Liver (tissue), 9 donors: ENCODE results near the gene LANCL1. TPM values are rescaled to one million over a fixed set of nuclear protein-coding genes. Genes with fewer than 3 reads are reported as not detected.

ENCODE experiments used
- DNase-seq: peaks from one replicate; pipeline ENCODE4 v3.0.0-alpha.2; 2017; ENCODE audit warnings: low spot score
- H3K27ac ChIP-seq, 2 donors: one replicate each; pipeline ENCODE4 v1.7.0; 2013; ENCODE audit warnings: inconsistent platforms in 2 of 2, low read length in 2 of 2, control low read depth in 1 of 2, low read depth in 1 of 2, mild to moderate bottlenecking in 1 of 2
- H3K27me3 ChIP-seq, 4 donors: one replicate each; pipeline versions ENCODE4 v1.6.1 to v1.7.0; 2013; ENCODE audit warnings: low read length in 3 of 4, inconsistent platforms in 1 of 4, mild to moderate bottlenecking in 1 of 4, moderate library complexity in 1 of 4; ENCODE audit not compliant: control insufficient read depth in 4 of 4, insufficient read depth in 4 of 4
- H3K36me3 ChIP-seq, 4 donors: one replicate each; pipeline versions ENCODE4 v1.6.1 to v1.7.0; 2013; ENCODE audit warnings: low read length in 3 of 4, mild to moderate bottlenecking in 3 of 4, low read depth in 1 of 4, moderate library complexity in 1 of 4; ENCODE audit not compliant: control insufficient read depth in 4 of 4, insufficient read depth in 3 of 4
- H3K4me1 ChIP-seq, 4 donors: one replicate each; pipeline versions ENCODE4 v1.6.1 to v1.7.0; 2013; ENCODE audit warnings: low read length in 3 of 4, mild to moderate bottlenecking in 3 of 4, moderate library complexity in 1 of 4; ENCODE audit not compliant: control insufficient read depth in 4 of 4, insufficient read depth in 4 of 4
- H3K4me3 ChIP-seq, 3 donors: one replicate each; pipeline versions ENCODE4 v1.6.1 to v1.7.0; 2013; ENCODE audit warnings: low read length in 3 of 3, control low read depth in 1 of 3, low read depth in 1 of 3, mild to moderate bottlenecking in 1 of 3
- H3K9ac ChIP-seq, 2 donors: one replicate each; pipeline ENCODE4 v1.7.0; 2013; ENCODE audit warnings: low read length in 2 of 2, mild to moderate bottlenecking in 2 of 2, moderate library complexity in 2 of 2, control low read depth in 1 of 2, low read depth in 1 of 2
- H3K9me3 ChIP-seq, 4 donors: one replicate each; pipeline versions ENCODE4 v1.6.1 to v1.7.0; 2013; ENCODE audit warnings: low read length in 3 of 4; ENCODE audit not compliant: control insufficient read depth in 4 of 4
- EGR1 ChIP-seq, 2 donors: IDR thresholded peaks; 2 replicates each; pipeline ENCODE4 v1.6.1; 2016 to 2018; ENCODE audit warnings: antibody characterized with exemption in 2 of 2, low read depth in 2 of 2
- FOXA2 ChIP-seq: IDR thresholded peaks from 2 replicates; pipeline ENCODE4 v1.6.1; 2016; ENCODE audit warnings: antibody characterized with exemption
- GABPA ChIP-seq, 2 donors: IDR thresholded peaks in 1 of 2; conservative IDR thresholded peaks in 1 of 2; 2 replicates each; pipeline ENCODE4 v1.6.1; 2016; ENCODE audit warnings: antibody characterized with exemption in 2 of 2, mild to moderate bottlenecking in 1 of 2, moderate library complexity in 1 of 2
- HNF4A ChIP-seq, 2 donors: conservative IDR thresholded peaks; 2 replicates each; pipeline ENCODE4 v1.6.1; 2016; ENCODE audit warnings: antibody characterized with exemption in 2 of 2, mild to moderate bottlenecking in 2 of 2
- HNF4G ChIP-seq: IDR thresholded peaks from 2 replicates; pipeline ENCODE4 v1.6.1; 2016; ENCODE audit warnings: antibody characterized with exemption
- JUND ChIP-seq, 2 donors: IDR thresholded peaks; 2 replicates each; pipeline ENCODE4 v1.6.1; 2016; ENCODE audit warnings: antibody characterized with exemption in 2 of 2
- NR2F2 ChIP-seq: IDR thresholded peaks from 2 replicates; pipeline ENCODE4 v1.6.1; 2016; ENCODE audit warnings: antibody characterized with exemption
- RAD21 ChIP-seq, 2 donors: IDR thresholded peaks; 2 replicates each; pipeline ENCODE4 v1.6.1; 2016; ENCODE audit warnings: antibody characterized with exemption in 2 of 2, mild to moderate bottlenecking in 2 of 2
- RXRA ChIP-seq, 2 donors: IDR thresholded peaks; 2 replicates each; pipeline ENCODE4 v1.6.1; 2017 to 2018; ENCODE audit warnings: antibody characterized with exemption in 2 of 2, mild to moderate bottlenecking in 1 of 2
- SP1 ChIP-seq: IDR thresholded peaks from 2 replicates; pipeline ENCODE4 v1.6.1; 2018; ENCODE audit warnings: antibody characterized with exemption, mild to moderate bottlenecking
- YY1 ChIP-seq: IDR thresholded peaks from 2 replicates; pipeline ENCODE4 v1.6.1; 2016; ENCODE audit warnings: antibody characterized with exemption, mild to moderate bottlenecking
- WGBS: extraction: QIAGEN DNeasy Blood & Tissue Kit; methylation state at CpG from one replicate; pipeline ENCODE4 v1.1.7; 2013; 5-methylcytosine and 5-hydroxymethylcytosine counted together
- polyA plus RNA-seq, 2 donors: library from polyadenylated mRNA; stranded (reverse) in 1 of 2; unstranded in 1 of 2; fragments of 200-250 nt in 1 of 2; fragments of >200 nt in 1 of 2; fragmentation: Nextera tagmentation in 1 of 2; extraction: Ambion mirVana in 1 of 2; gene quantifications; one replicate each; pipeline versions ENCODE4 v1.2.1 to v1.2.3, GENCODE V29; 2013 to 2015
- total RNA-seq, 2 donors: library from RNA; depleted of rRNA; stranded (reverse); fragments of >200 nt; gene quantifications; one replicate each; pipeline ENCODE4 v1.2.3, GENCODE V29; 2014
- TF ChIP-seq, protein P1 (sequence below): IDR thresholded peaks from 2 replicates; pipeline ENCODE4 v1.6.1; 2016; ENCODE audit warnings: antibody characterized with exemption
- TF ChIP-seq, protein P2 (sequence below): fragments of 150-350 bp; IDR thresholded peaks from 2 replicates; pipeline ENCODE4 v1.5.1; 2017; ENCODE audit warnings: improper control_type of control experiment, low read depth, low read length; ENCODE audit not compliant: missing input control
- TF ChIP-seq, protein P3 (sequence below): IDR thresholded peaks from 2 replicates; pipeline ENCODE4 v1.6.1; 2016; ENCODE audit warnings: antibody characterized with exemption, mild to moderate bottlenecking
- TF ChIP-seq, protein P4 (sequence below): IDR thresholded peaks from 2 replicates; pipeline ENCODE4 v1.6.1; 2016; ENCODE audit warnings: antibody characterized with exemption
- donor health status: healthy.
- donor health status: healthy.
- donor health status: healthy.
- donor health status: healthy.
- donor health status: healthy.

The LANCL1 gene
- total and polyA plus RNA-seq, 4 donors: 7.2 to 21.0 (median 12.1) TPM

DNA sequence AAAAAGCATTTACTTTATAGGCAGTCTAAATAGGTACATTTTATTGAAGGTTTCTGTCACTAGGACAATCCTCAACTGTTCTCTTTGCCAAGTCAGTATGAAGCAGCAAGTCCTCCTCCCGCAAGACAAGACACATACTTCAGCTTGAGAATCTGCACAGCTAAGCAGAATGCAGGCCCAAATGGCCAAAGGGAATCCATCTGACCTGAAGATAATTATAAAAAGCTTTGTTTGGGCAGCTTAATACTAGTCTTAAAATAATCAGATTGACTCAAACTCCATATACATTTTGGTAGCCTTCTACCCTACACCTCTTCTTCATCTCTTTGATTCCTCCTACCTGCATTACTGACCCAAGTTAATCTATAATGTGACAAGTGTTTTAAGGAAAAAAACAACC is 1.8 kb downstream of the LANCL1 start (continued):
- no peak for TF ChIP-seq GABPA (IDR thresholded peaks at IDR 0.05 in 1 of 2, conservative IDR thresholded peaks at IDR 0.05 in 1 of 2)
- TF ChIP-seq, protein P1, sequence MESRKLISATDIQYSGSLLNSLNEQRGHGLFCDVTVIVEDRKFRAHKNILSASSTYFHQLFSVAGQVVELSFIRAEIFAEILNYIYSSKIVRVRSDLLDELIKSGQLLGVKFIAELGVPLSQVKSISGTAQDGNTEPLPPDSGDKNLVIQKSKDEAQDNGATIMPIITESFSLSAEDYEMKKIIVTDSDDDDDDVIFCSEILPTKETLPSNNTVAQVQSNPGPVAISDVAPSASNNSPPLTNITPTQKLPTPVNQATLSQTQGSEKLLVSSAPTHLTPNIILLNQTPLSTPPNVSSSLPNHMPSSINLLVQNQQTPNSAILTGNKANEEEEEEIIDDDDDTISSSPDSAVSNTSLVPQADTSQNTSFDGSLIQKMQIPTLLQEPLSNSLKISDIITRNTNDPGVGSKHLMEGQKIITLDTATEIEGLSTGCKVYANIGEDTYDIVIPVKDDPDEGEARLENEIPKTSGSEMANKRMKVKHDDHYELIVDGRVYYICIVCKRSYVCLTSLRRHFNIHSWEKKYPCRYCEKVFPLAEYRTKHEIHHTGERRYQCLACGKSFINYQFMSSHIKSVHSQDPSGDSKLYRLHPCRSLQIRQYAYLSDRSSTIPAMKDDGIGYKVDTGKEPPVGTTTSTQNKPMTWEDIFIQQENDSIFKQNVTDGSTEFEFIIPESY: no peak
- TF ChIP-seq EGR1 (IDR thresholded peaks at IDR 0.05; ENCODE audit: low read depth in 2 of 2): no peak
- TF ChIP-seq SP1: no peak
- no peak for TF ChIP-seq HNF4G
- no peak for TF ChIP-seq YY1
- TF ChIP-seq, protein P2, sequence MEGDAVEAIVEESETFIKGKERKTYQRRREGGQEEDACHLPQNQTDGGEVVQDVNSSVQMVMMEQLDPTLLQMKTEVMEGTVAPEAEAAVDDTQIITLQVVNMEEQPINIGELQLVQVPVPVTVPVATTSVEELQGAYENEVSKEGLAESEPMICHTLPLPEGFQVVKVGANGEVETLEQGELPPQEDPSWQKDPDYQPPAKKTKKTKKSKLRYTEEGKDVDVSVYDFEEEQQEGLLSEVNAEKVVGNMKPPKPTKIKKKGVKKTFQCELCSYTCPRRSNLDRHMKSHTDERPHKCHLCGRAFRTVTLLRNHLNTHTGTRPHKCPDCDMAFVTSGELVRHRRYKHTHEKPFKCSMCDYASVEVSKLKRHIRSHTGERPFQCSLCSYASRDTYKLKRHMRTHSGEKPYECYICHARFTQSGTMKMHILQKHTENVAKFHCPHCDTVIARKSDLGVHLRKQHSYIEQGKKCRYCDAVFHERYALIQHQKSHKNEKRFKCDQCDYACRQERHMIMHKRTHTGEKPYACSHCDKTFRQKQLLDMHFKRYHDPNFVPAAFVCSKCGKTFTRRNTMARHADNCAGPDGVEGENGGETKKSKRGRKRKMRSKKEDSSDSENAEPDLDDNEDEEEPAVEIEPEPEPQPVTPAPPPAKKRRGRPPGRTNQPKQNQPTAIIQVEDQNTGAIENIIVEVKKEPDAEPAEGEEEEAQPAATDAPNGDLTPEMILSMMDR: no peak
- no peak for TF ChIP-seq RAD21 (IDR thresholded peaks at IDR 0.05)

DNA sequence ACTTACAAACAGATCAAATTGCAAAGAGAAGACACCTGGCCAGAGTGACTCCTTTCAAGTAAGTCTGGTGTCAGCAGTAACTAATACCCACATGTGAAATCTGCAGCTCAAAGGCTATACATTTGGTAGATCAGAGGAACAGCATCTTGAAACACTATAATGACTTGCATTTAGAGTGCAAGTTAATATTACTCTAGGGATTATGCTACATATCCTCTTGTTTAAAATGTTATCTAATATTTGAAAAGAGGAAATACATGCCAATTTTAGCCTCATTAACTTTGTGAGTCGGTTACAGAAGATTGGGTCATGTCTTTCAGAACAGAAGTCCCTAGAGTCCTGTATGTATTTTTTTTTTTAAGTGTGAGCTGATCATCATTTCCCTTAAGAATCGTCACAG is 15.2 kb downstream of the LANCL1 start:
- Histone ChIP-seq H3K9me3 (no peaks in the 10 kb centered on the region), H3K36me3 (peaks cover 3 to 14% (median 10%) of the 10 kb centered on the region in 4 donors)

More for the DNA sequence above, 15.2 kb downstream of the LANCL1 start:
- no peaks in the 10 kb centered on the region for H3K4me1 ChIP-seq
- no peak overlapping the region for H3K4me3 ChIP-seq
- H3K27me3 ChIP-seq: no peaks in the 10 kb centered on the region
- no peak overlapping the region for H3K27ac ChIP-seq
- TF ChIP-seq, protein P2: no peak
- TF ChIP-seq EGR1 (IDR thresholded peaks at IDR 0.05; ENCODE audit: low read depth in 2 of 2): no peak
- TF ChIP-seq JUND (IDR thresholded peaks at IDR 0.05): no peak
- TF ChIP-seq, protein P1: no peak
- TF ChIP-seq RAD21 (IDR thresholded peaks at IDR 0.05): no peak
- TF ChIP-seq, protein P3, sequence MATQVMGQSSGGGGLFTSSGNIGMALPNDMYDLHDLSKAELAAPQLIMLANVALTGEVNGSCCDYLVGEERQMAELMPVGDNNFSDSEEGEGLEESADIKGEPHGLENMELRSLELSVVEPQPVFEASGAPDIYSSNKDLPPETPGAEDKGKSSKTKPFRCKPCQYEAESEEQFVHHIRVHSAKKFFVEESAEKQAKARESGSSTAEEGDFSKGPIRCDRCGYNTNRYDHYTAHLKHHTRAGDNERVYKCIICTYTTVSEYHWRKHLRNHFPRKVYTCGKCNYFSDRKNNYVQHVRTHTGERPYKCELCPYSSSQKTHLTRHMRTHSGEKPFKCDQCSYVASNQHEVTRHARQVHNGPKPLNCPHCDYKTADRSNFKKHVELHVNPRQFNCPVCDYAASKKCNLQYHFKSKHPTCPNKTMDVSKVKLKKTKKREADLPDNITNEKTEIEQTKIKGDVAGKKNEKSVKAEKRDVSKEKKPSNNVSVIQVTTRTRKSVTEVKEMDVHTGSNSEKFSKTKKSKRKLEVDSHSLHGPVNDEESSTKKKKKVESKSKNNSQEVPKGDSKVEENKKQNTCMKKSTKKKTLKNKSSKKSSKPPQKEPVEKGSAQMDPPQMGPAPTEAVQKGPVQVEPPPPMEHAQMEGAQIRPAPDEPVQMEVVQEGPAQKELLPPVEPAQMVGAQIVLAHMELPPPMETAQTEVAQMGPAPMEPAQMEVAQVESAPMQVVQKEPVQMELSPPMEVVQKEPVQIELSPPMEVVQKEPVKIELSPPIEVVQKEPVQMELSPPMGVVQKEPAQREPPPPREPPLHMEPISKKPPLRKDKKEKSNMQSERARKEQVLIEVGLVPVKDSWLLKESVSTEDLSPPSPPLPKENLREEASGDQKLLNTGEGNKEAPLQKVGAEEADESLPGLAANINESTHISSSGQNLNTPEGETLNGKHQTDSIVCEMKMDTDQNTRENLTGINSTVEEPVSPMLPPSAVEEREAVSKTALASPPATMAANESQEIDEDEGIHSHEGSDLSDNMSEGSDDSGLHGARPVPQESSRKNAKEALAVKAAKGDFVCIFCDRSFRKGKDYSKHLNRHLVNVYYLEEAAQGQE: no peak
- TF ChIP-seq GABPA (IDR thresholded peaks at IDR 0.05 in 1 of 2, conservative IDR thresholded peaks at IDR 0.05 in 1 of 2): no peak
- no peak for TF ChIP-seq HNF4A (conservative IDR thresholded peaks at IDR 0.05)
- TF ChIP-seq, protein P4, sequence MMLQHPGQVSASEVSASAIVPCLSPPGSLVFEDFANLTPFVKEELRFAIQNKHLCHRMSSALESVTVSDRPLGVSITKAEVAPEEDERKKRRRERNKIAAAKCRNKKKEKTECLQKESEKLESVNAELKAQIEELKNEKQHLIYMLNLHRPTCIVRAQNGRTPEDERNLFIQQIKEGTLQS: no peak
- TF ChIP-seq FOXA2: no peak
- TF ChIP-seq RXRA (IDR thresholded peaks at IDR 0.05): no peak
- TF ChIP-seq SP1: no peak
- TF ChIP-seq YY1: no peak
- TF ChIP-seq HNF4G: no peak
- no peak for TF ChIP-seq NR2F2
- H3K9ac ChIP-seq: no peak overlapping the region
- DNase-seq: no peak
- 71% methylated on average over 2 of the region's 2 CpGs for WGBS
